Measurements from ENCODE around the gene YPEL1. TPM values are rescaled to one million over a fixed set of nuclear protein-coding genes. Genes with fewer than 3 reads are reported as not detected.

Gene YPEL1
- total and polyA plus RNA-seq, 2 of the 8 experiments (the other 6 are each of a cell fraction or from before 2014, with no cell fraction given): 6.0 to 6.7 TPM

DNA sequence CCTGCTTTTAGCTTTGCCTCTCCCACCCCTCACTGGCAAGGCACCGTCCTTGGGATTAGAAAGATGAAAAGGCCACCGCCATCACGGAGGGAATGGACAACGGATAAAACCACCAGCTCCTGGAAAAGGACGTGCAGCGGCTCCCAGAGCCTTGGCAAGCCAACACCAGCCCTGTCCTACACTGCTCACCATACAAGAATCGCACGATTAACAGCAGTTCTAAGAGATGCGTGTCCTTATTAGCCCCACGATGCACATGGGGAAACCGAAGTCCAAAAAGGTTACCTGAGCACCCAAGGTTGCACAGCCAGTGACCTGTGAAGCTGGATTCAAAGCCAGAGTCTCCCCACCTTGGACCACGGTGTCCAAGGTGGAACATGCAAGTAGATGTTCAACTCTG is 7.3 kb downstream of the YPEL1 start (continued):
- TF ChIP-seq EGR1 (IDR thresholded peaks at IDR 0.05; ENCODE audit: borderline replicate concordance, low read depth, low read length): no peak
- no peak for TF ChIP-seq TEAD4 (IDR thresholded peaks at IDR 0.05; ENCODE audit: low read depth, low read length)
- TF ChIP-seq CBX5 (IDR thresholded peaks at IDR 0.05; ENCODE audit: low read depth, low read length): no peak
- TF ChIP-seq CTBP2 (IDR thresholded peaks at IDR 0.05; ENCODE audit: borderline replicate concordance, insufficient read depth, insufficient read length, low read length): no peak
- no peak for TF ChIP-seq NRF1 (IDR thresholded peaks at IDR 0.05; ENCODE audit: low read depth, low read length)
- no peak for TF ChIP-seq SUZ12 (IDR thresholded peaks at IDR 0.05; ENCODE audit: low read length)

Data from H1 (cell line).